WTC11 (cell line): ENCODE data around the gene ARAP3. TPM values are rescaled to one million over a fixed set of nuclear protein-coding genes. Genes with fewer than 3 reads are reported as not detected.
A peak's percentile ranks its signal among the peaks of the same experiment; 100 is the strongest.

Experiments
- CBFB ChIP-seq: sonication (generic); formaldehyde crosslinking; IDR thresholded peaks from 2 replicates; pipeline ENCODE4 v1.8.1; 2022; ENCODE audit warnings: mild to moderate bottlenecking, low read depth, missing genetic modification reagents
- ELF4 ChIP-seq: sonication (generic); formaldehyde crosslinking; IDR thresholded peaks from 2 replicates; pipeline ENCODE4 v1.8.1; 2022; ENCODE audit warnings: low read depth, mild to moderate bottlenecking, moderate library complexity, missing genetic modification reagents
- ESRRA ChIP-seq: sonication (generic); formaldehyde crosslinking; IDR thresholded peaks from 2 replicates; pipeline ENCODE4 v1.8.1; 2022; ENCODE audit warnings: mild to moderate bottlenecking, missing genetic modification reagents, borderline replicate concordance
- FOXP1 ChIP-seq: sonication (generic); formaldehyde crosslinking; IDR thresholded peaks from 2 replicates; pipeline ENCODE4 v1.8.0; 2022; ENCODE audit warnings: missing genetic modification reagents, mild to moderate bottlenecking, moderate library complexity, borderline replicate concordance
- JAZF1 ChIP-seq: fragments of 250-450 bp; sonication (Bioruptor Pico); IDR thresholded peaks from 2 replicates; pipeline ENCODE4 v1.9.0; 2021; ENCODE audit warnings: moderate library complexity, mild to moderate bottlenecking, inconsistent platforms
- NFE2L1 ChIP-seq: sonication (generic); formaldehyde crosslinking; IDR thresholded peaks from 2 replicates; pipeline ENCODE4 v1.8.1; 2023; ENCODE audit warnings: missing genetic modification reagents
- NFYB ChIP-seq: sonication (generic); formaldehyde crosslinking; conservative IDR thresholded peaks from 2 replicates; pipeline ENCODE4 v1.8.0; 2022; ENCODE audit warnings: low read depth, missing genetic modification reagents
- OVOL2 ChIP-seq: fragments of 250-450 bp; sonication (Bioruptor Pico); IDR thresholded peaks from 2 replicates; pipeline ENCODE4 v1.9.0; 2021; ENCODE audit warnings: mild to moderate bottlenecking, borderline replicate concordance
- RELA ChIP-seq: sonication (generic); formaldehyde crosslinking; IDR thresholded peaks from 2 replicates; pipeline ENCODE4 v1.8.1; 2022; ENCODE audit warnings: missing genetic modification reagents, mild to moderate bottlenecking, borderline replicate concordance
- SP1 ChIP-seq: sonication (generic); formaldehyde crosslinking; conservative IDR thresholded peaks from 2 replicates; pipeline ENCODE4 v1.8.1; 2022; ENCODE audit warnings: missing genetic modification reagents
- TEAD1 ChIP-seq: sonication (generic); formaldehyde crosslinking; IDR thresholded peaks from 2 replicates; pipeline ENCODE4 v1.8.0; 2022; ENCODE audit warnings: mild to moderate bottlenecking, missing genetic modification reagents
- TP53 ChIP-seq: sonication (generic); formaldehyde crosslinking; IDR thresholded peaks from 2 replicates; pipeline ENCODE4 v1.8.1; 2023; ENCODE audit warnings: mild to moderate bottlenecking, missing genetic modification reagents
- ZNF219 ChIP-seq: sonication (generic); formaldehyde crosslinking; IDR thresholded peaks from 2 replicates; pipeline ENCODE4 v1.8.0; 2023; ENCODE audit warnings: missing genetic modification reagents, mild to moderate bottlenecking, borderline replicate concordance
- ZNF232 ChIP-seq: sonication (generic); formaldehyde crosslinking; IDR thresholded peaks from 2 replicates; pipeline ENCODE4 v1.8.0; 2022; ENCODE audit warnings: mild to moderate bottlenecking, missing genetic modification reagents
- ZNF263 ChIP-seq: sonication (generic); formaldehyde crosslinking; IDR thresholded peaks from 2 replicates; pipeline ENCODE4 v1.8.1; 2022; ENCODE audit warnings: low read depth, mild to moderate bottlenecking, moderate library complexity, missing genetic modification reagents
- ZNF416 ChIP-seq: fragments of 250-450 bp; sonication (Bioruptor Pico); IDR thresholded peaks from 2 replicates; pipeline ENCODE4 v1.9.0; 2021; ENCODE audit warnings: mild to moderate bottlenecking, inconsistent platforms
- ZNF423 ChIP-seq: fragments of 250-450 bp; sonication (Bioruptor Pico); IDR thresholded peaks from 2 replicates; pipeline ENCODE4 v2.1.2; 2022; ENCODE audit warnings: mild to moderate bottlenecking, moderate library complexity
- total RNA-seq: library from RNA; stranded (reverse); gene quantifications from 3 replicates; pipeline ENCODE4 v1.2.3, GENCODE V29; 2021
- TF ChIP-seq, protein P1 (sequence below): sonication (generic); formaldehyde crosslinking; IDR thresholded peaks from 2 replicates; pipeline ENCODE4 v1.8.1; 2023; ENCODE audit warnings: mild to moderate bottlenecking, missing genetic modification reagents, borderline replicate concordance
- TF ChIP-seq, protein P2 (sequence below): sonication (generic); formaldehyde crosslinking; IDR thresholded peaks from 2 replicates; pipeline ENCODE4 v1.8.0; 2023; ENCODE audit warnings: missing genetic modification reagents
- TF ChIP-seq, protein P3 (sequence below): sonication (generic); formaldehyde crosslinking; IDR thresholded peaks from 2 replicates; pipeline ENCODE4 v1.8.0; 2022; ENCODE audit warnings: missing genetic modification reagents
- TF ChIP-seq, protein P4 (sequence below): sonication (generic); formaldehyde crosslinking; IDR thresholded peaks from 2 replicates; pipeline ENCODE4 v1.8.0; 2023; ENCODE audit warnings: missing genetic modification reagents, mild to moderate bottlenecking, borderline replicate concordance
- TF ChIP-seq, protein P5 (sequence below): sonication (generic); formaldehyde crosslinking; IDR thresholded peaks from 2 replicates; pipeline ENCODE4 v1.8.0; 2022; ENCODE audit warnings: mild to moderate bottlenecking, missing genetic modification reagents
- TF ChIP-seq, protein P6 (sequence below): fragments of 250-450 bp; sonication (Bioruptor Pico); IDR thresholded peaks from 2 replicates; pipeline ENCODE4 v1.8.0; 2021; ENCODE audit warnings: mild to moderate bottlenecking
- TF ChIP-seq, protein P7 (sequence below): fragments of 250-450 bp; sonication (Bioruptor Pico); IDR thresholded peaks from 2 replicates; pipeline ENCODE4 v1.9.0; 2021; ENCODE audit warnings: mild to moderate bottlenecking

ARAP3 gene
- total RNA-seq, 1 experiment from 2014 or later = 60.4 TPM

DNA sequence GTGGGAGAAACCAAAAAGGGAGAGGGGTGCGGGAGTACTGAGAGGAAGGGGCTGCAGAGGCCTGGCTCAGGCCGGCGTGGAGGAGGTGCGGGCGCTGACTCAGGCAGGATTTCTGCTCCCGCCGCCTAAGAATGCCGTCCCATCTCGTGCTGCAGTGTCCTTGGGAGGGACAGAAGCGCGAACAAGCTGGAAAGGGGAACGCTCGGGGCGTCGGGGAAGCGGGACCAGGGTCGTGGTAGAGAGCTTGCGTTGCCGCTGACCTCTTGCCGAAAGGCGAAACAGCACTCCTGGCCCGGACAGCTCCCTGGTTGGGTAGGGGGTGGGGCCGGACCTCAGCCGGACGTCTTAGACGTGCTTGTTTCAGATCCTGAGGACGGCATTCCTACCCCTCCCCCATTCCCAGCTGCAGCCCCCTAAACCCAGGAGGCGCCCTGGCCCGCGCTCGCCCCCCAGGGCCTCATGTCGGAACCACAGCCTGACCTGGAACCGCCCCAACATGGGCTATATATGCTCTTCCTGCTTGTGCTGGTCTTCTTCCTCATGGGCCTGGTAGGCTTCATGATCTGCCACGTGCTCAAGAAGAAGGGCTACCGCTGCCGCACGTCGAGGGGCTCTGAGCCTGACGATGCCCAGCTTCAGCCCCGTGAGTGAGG is 44.1 kb downstream of the ARAP3 start (continued):
- TF ChIP-seq, protein P1, sequence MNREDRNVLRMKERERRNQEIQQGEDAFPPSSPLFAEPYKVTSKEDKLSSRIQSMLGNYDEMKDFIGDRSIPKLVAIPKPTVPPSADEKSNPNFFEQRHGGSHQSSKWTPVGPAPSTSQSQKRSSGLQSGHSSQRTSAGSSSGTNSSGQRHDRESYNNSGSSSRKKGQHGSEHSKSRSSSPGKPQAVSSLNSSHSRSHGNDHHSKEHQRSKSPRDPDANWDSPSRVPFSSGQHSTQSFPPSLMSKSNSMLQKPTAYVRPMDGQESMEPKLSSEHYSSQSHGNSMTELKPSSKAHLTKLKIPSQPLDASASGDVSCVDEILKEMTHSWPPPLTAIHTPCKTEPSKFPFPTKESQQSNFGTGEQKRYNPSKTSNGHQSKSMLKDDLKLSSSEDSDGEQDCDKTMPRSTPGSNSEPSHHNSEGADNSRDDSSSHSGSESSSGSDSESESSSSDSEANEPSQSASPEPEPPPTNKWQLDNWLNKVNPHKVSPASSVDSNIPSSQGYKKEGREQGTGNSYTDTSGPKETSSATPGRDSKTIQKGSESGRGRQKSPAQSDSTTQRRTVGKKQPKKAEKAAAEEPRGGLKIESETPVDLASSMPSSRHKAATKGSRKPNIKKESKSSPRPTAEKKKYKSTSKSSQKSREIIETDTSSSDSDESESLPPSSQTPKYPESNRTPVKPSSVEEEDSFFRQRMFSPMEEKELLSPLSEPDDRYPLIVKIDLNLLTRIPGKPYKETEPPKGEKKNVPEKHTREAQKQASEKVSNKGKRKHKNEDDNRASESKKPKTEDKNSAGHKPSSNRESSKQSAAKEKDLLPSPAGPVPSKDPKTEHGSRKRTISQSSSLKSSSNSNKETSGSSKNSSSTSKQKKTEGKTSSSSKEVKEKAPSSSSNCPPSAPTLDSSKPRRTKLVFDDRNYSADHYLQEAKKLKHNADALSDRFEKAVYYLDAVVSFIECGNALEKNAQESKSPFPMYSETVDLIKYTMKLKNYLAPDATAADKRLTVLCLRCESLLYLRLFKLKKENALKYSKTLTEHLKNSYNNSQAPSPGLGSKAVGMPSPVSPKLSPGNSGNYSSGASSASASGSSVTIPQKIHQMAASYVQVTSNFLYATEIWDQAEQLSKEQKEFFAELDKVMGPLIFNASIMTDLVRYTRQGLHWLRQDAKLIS (CRISPR knock-in tag) = 0 out of 2 replicates have a peak, but pooled peaks have one; percentile 54
- TF ChIP-seq CBFB (0 out of 2 replicates have a peak, but pooled peaks have one; percentile 27), NFYB (0 out of 2 replicates have a peak, but pooled peaks have one; percentile 6), SP1 (CRISPR knock-in tag) (peak; percentile 55; the same call in 1 of the 2 replicates), ZNF416 (CRISPR knock-in tag) (peak; percentile 60; the same call in 1 of the 2 replicates), JAZF1 (CRISPR knock-in tag) (no peak), OVOL2 (CRISPR knock-in tag) (no peak), RELA (CRISPR knock-in tag) (no peak), ZNF263 (CRISPR knock-in tag) (no peak), NFE2L1 (CRISPR knock-in tag) (0 out of 2 replicates have a peak, but pooled peaks have one; percentile 8), TEAD1 (peak; percentile 70), ZNF423 (CRISPR knock-in tag) (0 out of 2 replicates have a peak, but pooled peaks have one; percentile 38), ZNF219 (CRISPR knock-in tag) (no peak), ZNF232 (CRISPR knock-in tag) (no peak; the same call in 1 of the 2 replicates), ESRRA (CRISPR knock-in tag) (no peak; the same call in 1 of the 2 replicates), FOXP1 (CRISPR knock-in tag) (peak; percentile 57; the same call in 1 of the 2 replicates), TP53 (peak; percentile 66; the same call in 1 of the 2 replicates), ELF4 (CRISPR knock-in tag) (no peak)
- TF ChIP-seq, protein P2, sequence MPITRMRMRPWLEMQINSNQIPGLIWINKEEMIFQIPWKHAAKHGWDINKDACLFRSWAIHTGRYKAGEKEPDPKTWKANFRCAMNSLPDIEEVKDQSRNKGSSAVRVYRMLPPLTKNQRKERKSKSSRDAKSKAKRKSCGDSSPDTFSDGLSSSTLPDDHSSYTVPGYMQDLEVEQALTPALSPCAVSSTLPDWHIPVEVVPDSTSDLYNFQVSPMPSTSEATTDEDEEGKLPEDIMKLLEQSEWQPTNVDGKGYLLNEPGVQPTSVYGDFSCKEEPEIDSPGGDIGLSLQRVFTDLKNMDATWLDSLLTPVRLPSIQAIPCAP = peak; percentile 38; the same call in 1 of the 2 replicates
- TF ChIP-seq, protein P3, sequence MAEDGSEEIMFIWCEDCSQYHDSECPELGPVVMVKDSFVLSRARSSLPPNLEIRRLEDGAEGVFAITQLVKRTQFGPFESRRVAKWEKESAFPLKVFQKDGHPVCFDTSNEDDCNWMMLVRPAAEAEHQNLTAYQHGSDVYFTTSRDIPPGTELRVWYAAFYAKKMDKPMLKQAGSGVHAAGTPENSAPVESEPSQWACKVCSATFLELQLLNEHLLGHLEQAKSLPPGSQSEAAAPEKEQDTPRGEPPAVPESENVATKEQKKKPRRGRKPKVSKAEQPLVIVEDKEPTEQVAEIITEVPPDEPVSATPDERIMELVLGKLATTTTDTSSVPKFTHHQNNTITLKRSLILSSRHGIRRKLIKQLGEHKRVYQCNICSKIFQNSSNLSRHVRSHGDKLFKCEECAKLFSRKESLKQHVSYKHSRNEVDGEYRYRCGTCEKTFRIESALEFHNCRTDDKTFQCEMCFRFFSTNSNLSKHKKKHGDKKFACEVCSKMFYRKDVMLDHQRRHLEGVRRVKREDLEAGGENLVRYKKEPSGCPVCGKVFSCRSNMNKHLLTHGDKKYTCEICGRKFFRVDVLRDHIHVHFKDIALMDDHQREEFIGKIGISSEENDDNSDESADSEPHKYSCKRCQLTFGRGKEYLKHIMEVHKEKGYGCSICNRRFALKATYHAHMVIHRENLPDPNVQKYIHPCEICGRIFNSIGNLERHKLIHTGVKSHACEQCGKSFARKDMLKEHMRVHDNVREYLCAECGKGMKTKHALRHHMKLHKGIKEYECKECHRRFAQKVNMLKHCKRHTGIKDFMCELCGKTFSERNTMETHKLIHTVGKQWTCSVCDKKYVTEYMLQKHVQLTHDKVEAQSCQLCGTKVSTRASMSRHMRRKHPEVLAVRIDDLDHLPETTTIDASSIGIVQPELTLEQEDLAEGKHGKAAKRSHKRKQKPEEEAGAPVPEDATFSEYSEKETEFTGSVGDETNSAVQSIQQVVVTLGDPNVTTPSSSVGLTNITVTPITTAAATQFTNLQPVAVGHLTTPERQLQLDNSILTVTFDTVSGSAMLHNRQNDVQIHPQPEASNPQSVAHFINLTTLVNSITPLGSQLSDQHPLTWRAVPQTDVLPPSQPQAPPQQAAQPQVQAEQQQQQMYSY = no peak
- TF ChIP-seq, protein P4, sequence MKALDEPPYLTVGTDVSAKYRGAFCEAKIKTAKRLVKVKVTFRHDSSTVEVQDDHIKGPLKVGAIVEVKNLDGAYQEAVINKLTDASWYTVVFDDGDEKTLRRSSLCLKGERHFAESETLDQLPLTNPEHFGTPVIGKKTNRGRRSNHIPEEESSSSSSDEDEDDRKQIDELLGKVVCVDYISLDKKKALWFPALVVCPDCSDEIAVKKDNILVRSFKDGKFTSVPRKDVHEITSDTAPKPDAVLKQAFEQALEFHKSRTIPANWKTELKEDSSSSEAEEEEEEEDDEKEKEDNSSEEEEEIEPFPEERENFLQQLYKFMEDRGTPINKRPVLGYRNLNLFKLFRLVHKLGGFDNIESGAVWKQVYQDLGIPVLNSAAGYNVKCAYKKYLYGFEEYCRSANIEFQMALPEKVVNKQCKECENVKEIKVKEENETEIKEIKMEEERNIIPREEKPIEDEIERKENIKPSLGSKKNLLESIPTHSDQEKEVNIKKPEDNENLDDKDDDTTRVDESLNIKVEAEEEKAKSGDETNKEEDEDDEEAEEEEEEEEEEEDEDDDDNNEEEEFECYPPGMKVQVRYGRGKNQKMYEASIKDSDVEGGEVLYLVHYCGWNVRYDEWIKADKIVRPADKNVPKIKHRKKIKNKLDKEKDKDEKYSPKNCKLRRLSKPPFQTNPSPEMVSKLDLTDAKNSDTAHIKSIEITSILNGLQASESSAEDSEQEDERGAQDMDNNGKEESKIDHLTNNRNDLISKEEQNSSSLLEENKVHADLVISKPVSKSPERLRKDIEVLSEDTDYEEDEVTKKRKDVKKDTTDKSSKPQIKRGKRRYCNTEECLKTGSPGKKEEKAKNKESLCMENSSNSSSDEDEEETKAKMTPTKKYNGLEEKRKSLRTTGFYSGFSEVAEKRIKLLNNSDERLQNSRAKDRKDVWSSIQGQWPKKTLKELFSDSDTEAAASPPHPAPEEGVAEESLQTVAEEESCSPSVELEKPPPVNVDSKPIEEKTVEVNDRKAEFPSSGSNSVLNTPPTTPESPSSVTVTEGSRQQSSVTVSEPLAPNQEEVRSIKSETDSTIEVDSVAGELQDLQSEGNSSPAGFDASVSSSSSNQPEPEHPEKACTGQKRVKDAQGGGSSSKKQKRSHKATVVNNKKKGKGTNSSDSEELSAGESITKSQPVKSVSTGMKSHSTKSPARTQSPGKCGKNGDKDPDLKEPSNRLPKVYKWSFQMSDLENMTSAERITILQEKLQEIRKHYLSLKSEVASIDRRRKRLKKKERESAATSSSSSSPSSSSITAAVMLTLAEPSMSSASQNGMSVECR (CRISPR knock-in tag) = no peak; the same call in 1 of the 2 replicates
- TF ChIP-seq, protein P5, sequence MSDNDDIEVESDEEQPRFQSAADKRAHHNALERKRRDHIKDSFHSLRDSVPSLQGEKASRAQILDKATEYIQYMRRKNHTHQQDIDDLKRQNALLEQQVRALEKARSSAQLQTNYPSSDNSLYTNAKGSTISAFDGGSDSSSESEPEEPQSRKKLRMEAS (CRISPR knock-in tag) = peak; percentile 83
- TF ChIP-seq, protein P6, sequence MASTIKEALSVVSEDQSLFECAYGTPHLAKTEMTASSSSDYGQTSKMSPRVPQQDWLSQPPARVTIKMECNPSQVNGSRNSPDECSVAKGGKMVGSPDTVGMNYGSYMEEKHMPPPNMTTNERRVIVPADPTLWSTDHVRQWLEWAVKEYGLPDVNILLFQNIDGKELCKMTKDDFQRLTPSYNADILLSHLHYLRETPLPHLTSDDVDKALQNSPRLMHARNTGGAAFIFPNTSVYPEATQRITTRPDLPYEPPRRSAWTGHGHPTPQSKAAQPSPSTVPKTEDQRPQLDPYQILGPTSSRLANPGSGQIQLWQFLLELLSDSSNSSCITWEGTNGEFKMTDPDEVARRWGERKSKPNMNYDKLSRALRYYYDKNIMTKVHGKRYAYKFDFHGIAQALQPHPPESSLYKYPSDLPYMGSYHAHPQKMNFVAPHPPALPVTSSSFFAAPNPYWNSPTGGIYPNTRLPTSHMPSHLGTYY = peak; percentile 10; the same call in 1 of the 2 replicates
- TF ChIP-seq, protein P7, sequence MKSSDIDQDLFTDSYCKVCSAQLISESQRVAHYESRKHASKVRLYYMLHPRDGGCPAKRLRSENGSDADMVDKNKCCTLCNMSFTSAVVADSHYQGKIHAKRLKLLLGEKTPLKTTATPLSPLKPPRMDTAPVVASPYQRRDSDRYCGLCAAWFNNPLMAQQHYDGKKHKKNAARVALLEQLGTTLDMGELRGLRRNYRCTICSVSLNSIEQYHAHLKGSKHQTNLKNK = no peak
- TF ChIP-seq, all 79 proteins: peak for 18
